BLaER1 (cell line): ENCODE results near the gene EIF4E.

Experiments used
- H3K27ac ChIP-seq: shearing (Covaris generic); formaldehyde crosslinking; 2 replicates; pipeline ENCODE4 v1.8.1; 2022
- H3K27me3 ChIP-seq: shearing (Covaris generic); formaldehyde crosslinking; 2 replicates; pipeline ENCODE4 v1.8.1; 2022
- H3K36me3 ChIP-seq: shearing (Covaris generic); formaldehyde crosslinking; 2 replicates; pipeline ENCODE4 v1.8.1; 2022
- H3K4me1 ChIP-seq: shearing (Covaris generic); formaldehyde crosslinking; 2 replicates; pipeline ENCODE4 v1.8.1; 2022
- H3K4me2 ChIP-seq: shearing (Covaris generic); formaldehyde crosslinking; 2 replicates; pipeline ENCODE4 v1.8.1; 2022
- H3K4me3 ChIP-seq: shearing (Covaris generic); formaldehyde crosslinking; 2 replicates; pipeline ENCODE4 v1.8.1; 2022
- H3K9ac ChIP-seq: shearing (Covaris generic); formaldehyde crosslinking; 2 replicates; pipeline ENCODE4 v1.8.1; 2022
- H3K9me3 ChIP-seq: shearing (Covaris generic); formaldehyde crosslinking; 2 replicates; pipeline ENCODE4 v1.8.1; 2022
- H4K20me1 ChIP-seq: shearing (Covaris generic); formaldehyde crosslinking; 2 replicates; pipeline ENCODE4 v1.8.1; 2022
- Cebpa-rat ChIP-seq: shearing (Covaris generic); IDR thresholded peaks from 2 replicates; pipeline ENCODE4 v1.8.1; 2022

EIF4E gene

GRCh38 chr4:98928505-98929340 is at the start of gene EIF4E:
Gene EIF4E (minus strand): TSS chr4:98929133. CDS start chr4:98929112, 21 bp downstream.
- no peak for TF ChIP-seq Cebpa-rat
- H4K20me1 ChIP-seq = peaks cover 49% of the 10 kb centered on the region

GRCh38 chr4:98977557-98977956 is 48.6 kb upstream of the EIF4E start:
- Histone ChIP-seq H3K9ac (no peak overlapping the region), H3K4me1 (no peaks in the 10 kb centered on the region), H3K9me3 (no peaks in the 10 kb centered on the region), H3K27me3 (no peaks in the 10 kb centered on the region), H3K36me3 (no peaks in the 10 kb centered on the region), H4K20me1 (no peaks in the 10 kb centered on the region), H3K27ac (no peak overlapping the region), H3K4me2 (no peak overlapping the region), H3K4me3 (no peak overlapping the region)
- TF ChIP-seq Cebpa-rat = no peak

More at GRCh38 chr4:98928505-98929340, at the start of gene EIF4E:
- Histone ChIP-seq H3K4me3 (peak within 1 kb of the TSS; percentile 94), H3K9me3 (peaks cover 25% of the 10 kb centered on the region), H3K9ac (peak within 1 kb of the TSS; percentile 96), H3K27ac (peak within 1 kb of the TSS; percentile 98), H3K27me3 (no peaks in the 10 kb centered on the region), H3K4me1 (peaks cover 43% of the 10 kb centered on the region), H3K36me3 (peaks cover 29% of the 10 kb centered on the region), H3K4me2 (peak within 1 kb of the TSS; percentile 92)

- Histone ChIP-seq H3K27me3 (no peaks in the 10 kb centered on the region), H3K9me3 (no peaks in the 10 kb centered on the region), H3K9ac (no peak overlapping the region), H3K27ac (no peak overlapping the region), H3K36me3 (no peaks in the 10 kb centered on the region), H3K4me2 (no peak overlapping the region), H4K20me1 (no peaks in the 10 kb centered on the region), H3K4me1 (no peaks in the 10 kb centered on the region), H3K4me3 (no peak overlapping the region)
- TF ChIP-seq Cebpa-rat = no peak
Measured at GRCh38 chr4:98976716-98977115, 47.8 kb upstream of the EIF4E start.

- Histone ChIP-seq H4K20me1 (no peaks in the 10 kb centered on the region), H3K4me1 (no peaks in the 10 kb centered on the region), H3K4me2 (no peak overlapping the region), H3K27ac (no peak overlapping the region), H3K27me3 (no peaks in the 10 kb centered on the region), H3K4me3 (no peak overlapping the region), H3K36me3 (no peaks in the 10 kb centered on the region), H3K9ac (no peak overlapping the region), H3K9me3 (no peaks in the 10 kb centered on the region)
- TF ChIP-seq Cebpa-rat = no peak
Measured at GRCh38 chr4:98969878-98970785, 41.2 kb upstream of the EIF4E start.

- Histone ChIP-seq H3K4me2 (no peak overlapping the region), H4K20me1 (no peaks in the 10 kb centered on the region), H3K9ac (no peak overlapping the region), H3K27ac (no peak overlapping the region), H3K36me3 (no peaks in the 10 kb centered on the region), H3K4me1 (no peaks in the 10 kb centered on the region), H3K9me3 (no peaks in the 10 kb centered on the region), H3K4me3 (no peak overlapping the region), H3K27me3 (no peaks in the 10 kb centered on the region)
- no peak for TF ChIP-seq Cebpa-rat
Measured at GRCh38 chr4:98967786-98968329, 38.9 kb upstream of the EIF4E start.

- no peaks in the 10 kb centered on the region for H3K9me3 ChIP-seq
- no peak overlapping the region for H3K9ac ChIP-seq
- H4K20me1 ChIP-seq = no peaks in the 10 kb centered on the region
- no peak overlapping the region for H3K4me3 ChIP-seq
- no peak overlapping the region for H3K27ac ChIP-seq
- H3K27me3 ChIP-seq = no peaks in the 10 kb centered on the region
- no peaks in the 10 kb centered on the region for H3K36me3 ChIP-seq
- no peak overlapping the region for H3K4me2 ChIP-seq
- no peaks in the 10 kb centered on the region for H3K4me1 ChIP-seq
- TF ChIP-seq Cebpa-rat = no peak
Measured at GRCh38 chr4:98966926-98967325, 38.0 kb upstream of the EIF4E start.

GRCh38 chr4:98963538-98964433 is 34.9 kb upstream of the EIF4E start:
- no peak for TF ChIP-seq Cebpa-rat
- Histone ChIP-seq H3K4me2 (no peak overlapping the region), H3K4me1 (no peaks in the 10 kb centered on the region), H3K9me3 (no peaks in the 10 kb centered on the region), H3K36me3 (no peaks in the 10 kb centered on the region), H3K27me3 (no peaks in the 10 kb centered on the region), H4K20me1 (no peaks in the 10 kb centered on the region), H3K4me3 (no peak overlapping the region), H3K27ac (no peak overlapping the region), H3K9ac (no peak overlapping the region)

- Histone ChIP-seq H3K36me3 (no peaks in the 10 kb centered on the region), H3K27ac (no peak overlapping the region), H3K27me3 (no peaks in the 10 kb centered on the region), H3K4me1 (no peaks in the 10 kb centered on the region), H3K9ac (no peak overlapping the region), H3K9me3 (no peaks in the 10 kb centered on the region), H3K4me3 (no peak overlapping the region), H4K20me1 (no peaks in the 10 kb centered on the region), H3K4me2 (no peak overlapping the region)
- no peak for TF ChIP-seq Cebpa-rat
Measured at GRCh38 chr4:98961770-98962169, 32.8 kb upstream of the EIF4E start.

- Histone ChIP-seq H3K9ac (no peak overlapping the region), H3K27ac (no peak overlapping the region), H3K4me2 (no peak overlapping the region), H4K20me1 (no peaks in the 10 kb centered on the region), H3K36me3 (no peaks in the 10 kb centered on the region), H3K4me3 (no peak overlapping the region), H3K4me1 (no peaks in the 10 kb centered on the region), H3K27me3 (no peaks in the 10 kb centered on the region), H3K9me3 (no peaks in the 10 kb centered on the region)
- no peak for TF ChIP-seq Cebpa-rat
Measured at GRCh38 chr4:98959411-98959810, 30.5 kb upstream of the EIF4E start.
